CD4-positive, alpha-beta T cell treated with Interleukin-6 for 4 hours (primary cell): ENCODE results near the gene NLGN1.

Experiments used
- DNase-seq: peaks from one replicate; pipeline ENCODE4 v3.0.0-alpha.2; 2020; ENCODE audit warnings: mixed read lengths

Gene NLGN1

GRCh38 chr3:174242311-174243041 lies 844.9 kb downstream of the NLGN1 start:
- DNase-seq = no peak

- no peak for DNase-seq
Measured at GRCh38 chr3:174243171-174243570, 845.6 kb downstream of the NLGN1 start.

GRCh38 chr3:174247687-174248152 lies 850.2 kb downstream of the NLGN1 start:
- no peak for DNase-seq

GRCh38 chr3:174251681-174252080 lies 854.1 kb downstream of the NLGN1 start:
- DNase-seq = no peak

- DNase-seq = no peak
Measured at GRCh38 chr3:174253196-174253823, 855.8 kb downstream of the NLGN1 start.

- DNase-seq = no peak
Measured at GRCh38 chr3:174253940-174254339, 856.4 kb downstream of the NLGN1 start.

- no peak for DNase-seq
Measured at GRCh38 chr3:174255454-174255853, 857.9 kb downstream of the NLGN1 start.

- no peak for DNase-seq
Measured at GRCh38 chr3:174266476-174266875, 868.9 kb downstream of the NLGN1 start.

- DNase-seq = no peak
Measured at GRCh38 chr3:174268061-174268460, 870.5 kb downstream of the NLGN1 start.

GRCh38 chr3:174268586-174268985 lies 871.0 kb downstream of the NLGN1 start:
- no peak for DNase-seq

- no peak for DNase-seq
Measured at GRCh38 chr3:174270841-174271240, 873.3 kb downstream of the NLGN1 start.

- no peak for DNase-seq
Measured at GRCh38 chr3:174275336-174275735, 877.8 kb downstream of the NLGN1 start.

GRCh38 chr3:174276826-174277225 lies 879.3 kb downstream of the NLGN1 start:
- DNase-seq = no peak

- DNase-seq = no peak
Measured at GRCh38 chr3:174278094-174278493, 880.5 kb downstream of the NLGN1 start.

- DNase-seq = no peak
Measured at GRCh38 chr3:174280186-174280585, 882.6 kb downstream of the NLGN1 start.

- no peak for DNase-seq
Measured at GRCh38 chr3:174285242-174285864, 887.8 kb downstream of the NLGN1 start.

- no peak for DNase-seq
Measured at GRCh38 chr3:174287705-174288104, 890.2 kb downstream of the NLGN1 start.

- no peak for DNase-seq
Measured at GRCh38 chr3:174294616-174295015, 897.1 kb downstream of the NLGN1 start.

GRCh38 chr3:174295306-174296092 lies 898.0 kb downstream of the NLGN1 start:
- no peak for DNase-seq

GRCh38 chr3:174302746-174303315 lies 905.3 kb downstream of the NLGN1 start:
- DNase-seq = no peak

- DNase-seq = no peak
Measured at GRCh38 chr3:174303907-174304560, 906.5 kb downstream of the NLGN1 start.

GRCh38 chr3:174308736-174309135 lies 911.2 kb downstream of the NLGN1 start:
- no peak for DNase-seq
